ENCODE measurements around the gene HEATR5A.

GRCh38 chr14:31258427-31259039 lies 161.8 kb downstream of the HEATR5A start:
- TF ChIP-seq POLR2AphosphoS5 (IDR thresholded peaks at IDR 0.05) (no peak), CTCF (IDR thresholded peaks at IDR 0.05) (no peak), EP300 (IDR thresholded peaks at IDR 0.05; ENCODE audit: low read depth) (no peak)

Data from transverse colon (tissue), 4 donors.